Endothelial cell of umbilical vein (primary cell): Measurements from ENCODE around the gene RIGI.

ENCODE experiments used
- CTCF ChIP-seq, 2 donors: IDR thresholded peaks; 1 replicate in 1 of 2; 2 replicates in 1 of 2; pipeline ENCODE4 v1.5.1; 2011; ENCODE audit warnings: low read length in 2 of 2, mild to moderate bottlenecking in 2 of 2, moderate library complexity in 2 of 2, control low read depth in 1 of 2, inconsistent platforms in 1 of 2, low read depth in 1 of 2; ENCODE audit not compliant: insufficient read depth in 1 of 2; ENCODE audit errors: extremely low read depth in 1 of 2
- EZH2 ChIP-seq: IDR thresholded peaks from 2 replicates; pipeline ENCODE4 v1.6.1; 2012; ENCODE audit warnings: borderline replicate concordance, low read depth, mild to moderate bottlenecking, moderate library complexity, low read length, inconsistent platforms; ENCODE audit not compliant: severe bottlenecking
- FOS ChIP-seq: IDR thresholded peaks from 2 replicates; pipeline ENCODE4 v1.6.1; 2011; ENCODE audit warnings: mild to moderate bottlenecking, low read length, moderate library complexity, borderline replicate concordance; ENCODE audit not compliant: insufficient read depth
- GATA2 ChIP-seq: IDR thresholded peaks from 2 replicates; pipeline ENCODE4 v1.7.0; 2011; ENCODE audit warnings: low read depth, mild to moderate bottlenecking, moderate library complexity, mixed read lengths, low read length; ENCODE audit not compliant: insufficient read length, insufficient read depth
- JUN ChIP-seq: IDR thresholded peaks from 2 replicates; pipeline ENCODE4 v1.6.1; 2011; ENCODE audit warnings: borderline replicate concordance, low read depth; ENCODE audit not compliant: insufficient read length, insufficient read depth
- MAX ChIP-seq: IDR thresholded peaks from 2 replicates; pipeline ENCODE4 v1.6.1; 2011; ENCODE audit not compliant: insufficient read depth, insufficient read length
- MYC ChIP-seq: IDR thresholded peaks from one replicate; pipeline ENCODE4 v1.6.1; 2011; ENCODE audit warnings: mild to moderate bottlenecking, low read depth, low read length
- POLR2A ChIP-seq: IDR thresholded peaks from 2 replicates; pipeline ENCODE4 v1.6.1; 2012; ENCODE audit warnings: low read depth, mild to moderate bottlenecking, control low read depth, low read length
- POLR2AphosphoS5 ChIP-seq: IDR thresholded peaks from 2 replicates; pipeline ENCODE4 v1.6.1; 2012; ENCODE audit warnings: low read depth, mild to moderate bottlenecking, control low read depth, low read length, moderate library complexity; ENCODE audit not compliant: insufficient read depth

GRCh38 chr9:32500768-32501167 lies 25.2 kb downstream of the RIGI start:
- TF ChIP-seq CTCF (IDR thresholded peaks at IDR 0.05; ENCODE audit: extremely low read depth in 1 of 2, insufficient read depth in 1 of 2, low read depth in 1 of 2, low read length in 2 of 2) (no peak), EZH2 (no peak), MYC (no peak), POLR2A (no peak), POLR2AphosphoS5 (no peak), MAX (no peak), JUN (peak; percentile 63), FOS (peak; percentile 76), GATA2 (no peak)
